WTC11 (cell line): Measurements from ENCODE around the gene URAD. TPM values are rescaled to one million over a fixed set of nuclear protein-coding genes. Genes with fewer than 3 reads are reported as not detected.

ENCODE experiments used
- ATAC-seq: fragments of 200-7000 bp; cut with Tn5 transposase; 2 replicates; pipeline ENCODE4 v1.10.0; 2021; ENCODE audit warnings: mild to moderate bottlenecking, moderate library complexity
- CTCF ChIA-PET: fragments of 300-600 bp; sonication (Branson Sonifier 250); formaldehyde crosslinking; loops from one replicate; lab custom pipeline; 2021; ENCODE audit warnings: antibody characterized with exemption; lab: Charles Lee
- POLR2A ChIA-PET: fragments of 350-600 bp; sonication (Branson Sonifier 250); formaldehyde crosslinking; loops from one replicate; lab custom pipeline; 2021; ENCODE audit warnings: antibody characterized with exemption; lab: Charles Lee
- DNase-seq: peaks from one replicate; pipeline ENCODE4 v3.0.0; 2021; ENCODE audit warnings: low spot score
- H3K27ac Mint-ChIP-seq: 2 replicates; pipeline ENCODE4 v1.8.0; 2021; ENCODE audit warnings: mixed read lengths
- H3K27me3 Mint-ChIP-seq: 2 replicates; pipeline ENCODE4 v1.8.0; 2021; ENCODE audit warnings: low read depth, mild to moderate bottlenecking, moderate library complexity, mixed read lengths
- H3K36me3 Mint-ChIP-seq: 2 replicates; pipeline ENCODE4 v1.8.0; 2021; ENCODE audit warnings: mixed read lengths
- H3K4me1 Mint-ChIP-seq: 2 replicates; pipeline ENCODE4 v1.8.0; 2022; ENCODE audit warnings: mixed read lengths
- H3K4me3 Mint-ChIP-seq: 2 replicates; pipeline ENCODE4 v1.8.0; 2021; ENCODE audit warnings: mild to moderate bottlenecking, moderate library complexity, mixed read lengths
- H3K9me3 Mint-ChIP-seq: 2 replicates; pipeline ENCODE4 v1.8.0; 2021; ENCODE audit warnings: mixed read lengths
- AFF4 ChIP-seq: sonication (generic); formaldehyde crosslinking; IDR thresholded peaks from 2 replicates; pipeline ENCODE4 v1.8.1; 2023; ENCODE audit warnings: mild to moderate bottlenecking, missing genetic modification reagents, borderline replicate concordance
- CBFB ChIP-seq: sonication (generic); formaldehyde crosslinking; IDR thresholded peaks from 2 replicates; pipeline ENCODE4 v1.8.1; 2022; ENCODE audit warnings: mild to moderate bottlenecking, low read depth, missing genetic modification reagents
- CDX4 ChIP-seq: fragments of 250-450 bp; sonication (Bioruptor Pico); IDR thresholded peaks from 2 replicates; pipeline ENCODE4 v1.9.0; 2021; ENCODE audit warnings: moderate library complexity, mild to moderate bottlenecking, inconsistent platforms, borderline replicate concordance
- CREB1 ChIP-seq: sonication (generic); formaldehyde crosslinking; IDR thresholded peaks from 2 replicates; pipeline ENCODE4 v1.8.0; 2023; ENCODE audit warnings: mild to moderate bottlenecking, missing genetic modification reagents
- ERG ChIP-seq: fragments of 250-450 bp; sonication (Bioruptor Pico); IDR thresholded peaks from 2 replicates; pipeline ENCODE4 v1.8.0; 2021; ENCODE audit warnings: mild to moderate bottlenecking
- ESRRA ChIP-seq: sonication (generic); formaldehyde crosslinking; IDR thresholded peaks from 2 replicates; pipeline ENCODE4 v1.8.1; 2022; ENCODE audit warnings: mild to moderate bottlenecking, missing genetic modification reagents, borderline replicate concordance
- ETV6 ChIP-seq: sonication (generic); formaldehyde crosslinking; IDR thresholded peaks from 2 replicates; pipeline ENCODE4 v1.8.1; 2022; ENCODE audit warnings: mild to moderate bottlenecking, missing genetic modification reagents
- GTF2I ChIP-seq: fragments of 250-450 bp; sonication (Bioruptor Pico); conservative IDR thresholded peaks from 2 replicates; pipeline ENCODE4 v1.4.0; 2021; ENCODE audit warnings: mild to moderate bottlenecking
- HMGXB4 ChIP-seq: sonication (generic); formaldehyde crosslinking; IDR thresholded peaks from 2 replicates; pipeline ENCODE4 v1.8.1; 2023; ENCODE audit warnings: mild to moderate bottlenecking, moderate library complexity, missing genetic modification reagents
- JUN ChIP-seq: sonication (generic); formaldehyde crosslinking; IDR thresholded peaks from 2 replicates; pipeline ENCODE4 v1.8.0; 2023; ENCODE audit warnings: mild to moderate bottlenecking, missing genetic modification reagents
- MAX ChIP-seq: sonication (generic); formaldehyde crosslinking; IDR thresholded peaks from 2 replicates; pipeline ENCODE4 v1.8.0; 2022; ENCODE audit warnings: mild to moderate bottlenecking, missing genetic modification reagents
- NFYB ChIP-seq: sonication (generic); formaldehyde crosslinking; conservative IDR thresholded peaks from 2 replicates; pipeline ENCODE4 v1.8.0; 2022; ENCODE audit warnings: low read depth, missing genetic modification reagents
- PRRX2 ChIP-seq: fragments of 250-450 bp; sonication (Bioruptor Pico); IDR thresholded peaks from 2 replicates; pipeline ENCODE4 v1.8.0; 2021; ENCODE audit warnings: mild to moderate bottlenecking
- SMAD4 ChIP-seq: sonication (generic); formaldehyde crosslinking; IDR thresholded peaks from 2 replicates; pipeline ENCODE4 v1.8.0; 2022; ENCODE audit warnings: mild to moderate bottlenecking, missing genetic modification reagents
- SP1 ChIP-seq: sonication (generic); formaldehyde crosslinking; conservative IDR thresholded peaks from 2 replicates; pipeline ENCODE4 v1.8.1; 2022; ENCODE audit warnings: missing genetic modification reagents
- USF1 ChIP-seq: sonication (generic); formaldehyde crosslinking; IDR thresholded peaks from 2 replicates; pipeline ENCODE4 v1.8.0; 2022; ENCODE audit warnings: mild to moderate bottlenecking, missing genetic modification reagents
- ZBTB21 ChIP-seq: sonication (generic); formaldehyde crosslinking; IDR thresholded peaks from 2 replicates; pipeline ENCODE4 v1.8.1; 2023; ENCODE audit warnings: mild to moderate bottlenecking, missing genetic modification reagents, borderline replicate concordance
- ZNF121 ChIP-seq: sonication (generic); formaldehyde crosslinking; IDR thresholded peaks from 2 replicates; pipeline ENCODE4 v1.8.0; 2023; ENCODE audit warnings: missing genetic modification reagents
- ZNF138 ChIP-seq: sonication (generic); formaldehyde crosslinking; conservative IDR thresholded peaks from 2 replicates; pipeline ENCODE4 v1.8.1; 2022; ENCODE audit warnings: mild to moderate bottlenecking, moderate library complexity, missing genetic modification reagents
- ZNF263 ChIP-seq: sonication (generic); formaldehyde crosslinking; IDR thresholded peaks from 2 replicates; pipeline ENCODE4 v1.8.1; 2022; ENCODE audit warnings: low read depth, mild to moderate bottlenecking, moderate library complexity, missing genetic modification reagents
- ZNF317 ChIP-seq: sonication (generic); formaldehyde crosslinking; IDR thresholded peaks from 2 replicates; pipeline ENCODE4 v1.8.1; 2023; ENCODE audit warnings: low read depth, mild to moderate bottlenecking, moderate library complexity, missing genetic modification reagents, borderline replicate concordance
- ZNF512 ChIP-seq: sonication (generic); formaldehyde crosslinking; IDR thresholded peaks from 2 replicates; pipeline ENCODE4 v1.8.1; 2022; ENCODE audit warnings: missing genetic modification reagents, borderline replicate concordance
- total RNA-seq: library from RNA; stranded (reverse); gene quantifications from 3 replicates; pipeline ENCODE4 v1.2.3, GENCODE V29; 2021

Gene URAD
- total RNA-seq, 1 experiment from 2014 or later: not detected

GRCh38 chr13:28013482-28013881, 25.0 kb upstream of the URAD start:
- Mint-ChIP-seq H3K4me1 (peaks cover 20% of the 10 kb centered on the region), H3K27ac (no peak overlapping the region), H3K9me3 (no peaks in the 10 kb centered on the region), H3K27me3 (peaks cover 6% of the 10 kb centered on the region; the same call in 1 of the 2 replicates), H3K36me3 (no peaks in the 10 kb centered on the region), H3K4me3 (no peak overlapping the region)
- ChIA-PET POLR2A (no interaction called here), CTCF (interaction anchor here (1.4 kb wide), 1 partner anchor 46 kb away, joined by 3 read pairs; no protein-coding TSS in a partner anchor)
- no peak for DNase-seq
- TF ChIP-seq ERG (CRISPR knock-in tag) (no peak), GTF2I (CRISPR knock-in tag) (no peak), NFYB (CRISPR knock-in tag) (no peak), ETV6 (no peak), ZNF121 (CRISPR knock-in tag) (no peak), AFF4 (CRISPR knock-in tag) (no peak), USF1 (CRISPR knock-in tag) (no peak)
- no peak for ATAC-seq

GRCh38 chr13:28012896-28013295, 24.4 kb upstream of the URAD start:
- Mint-ChIP-seq H3K9me3 (no peaks in the 10 kb centered on the region), H3K27me3 (peaks cover 6% of the 10 kb centered on the region; the same call in 1 of the 2 replicates), H3K4me1 (peaks cover 20% of the 10 kb centered on the region)
- ATAC-seq: no peak
- CTCF ChIA-PET: no interaction called here
- POLR2A ChIA-PET: no interaction called here
- TF ChIP-seq USF1 (CRISPR knock-in tag) (no peak), CBFB (no peak), GTF2I (CRISPR knock-in tag) (no peak), SP1 (CRISPR knock-in tag) (no peak), MAX (CRISPR knock-in tag) (no peak), SMAD4 (CRISPR knock-in tag) (no peak), ZBTB21 (CRISPR knock-in tag) (no peak), ZNF138 (CRISPR knock-in tag) (no peak)
- TF ChIP-seq, all 79 proteins: peak for 0
- Mint-ChIP-seq H3K36me3 (no peaks in the 10 kb centered on the region), H3K4me3 (no peak overlapping the region), H3K27ac (no peak overlapping the region)
- DNase-seq: no peak

GRCh38 chr13:28012383-28012782, 23.9 kb upstream of the URAD start:
- H3K27me3 Mint-ChIP-seq: peaks cover 6% of the 10 kb centered on the region; the same call in 1 of the 2 replicates
- POLR2A ChIA-PET: no interaction called here
- TF ChIP-seq CREB1 (no peak), ZNF317 (CRISPR knock-in tag) (no peak), HMGXB4 (no peak), JUN (no peak), ZNF263 (CRISPR knock-in tag) (no peak), ETV6 (no peak), CDX4 (CRISPR knock-in tag) (no peak), ESRRA (CRISPR knock-in tag) (no peak), PRRX2 (CRISPR knock-in tag) (no peak), ZNF512 (CRISPR knock-in tag) (no peak)

More at GRCh38 chr13:28012383-28012782, 23.9 kb upstream of the URAD start:
- H3K36me3 Mint-ChIP-seq: no peaks in the 10 kb centered on the region
- DNase-seq (no peak), ATAC-seq (no peak)
- H3K4me1 Mint-ChIP-seq: peaks cover 20% of the 10 kb centered on the region
- no peak overlapping the region for H3K27ac Mint-ChIP-seq
- H3K4me3 Mint-ChIP-seq: no peak overlapping the region
- CTCF ChIA-PET: no interaction called here
- no peaks in the 10 kb centered on the region for H3K9me3 Mint-ChIP-seq
